ENCODE results near the gene ENKUR.

Gene ENKUR, protein sequence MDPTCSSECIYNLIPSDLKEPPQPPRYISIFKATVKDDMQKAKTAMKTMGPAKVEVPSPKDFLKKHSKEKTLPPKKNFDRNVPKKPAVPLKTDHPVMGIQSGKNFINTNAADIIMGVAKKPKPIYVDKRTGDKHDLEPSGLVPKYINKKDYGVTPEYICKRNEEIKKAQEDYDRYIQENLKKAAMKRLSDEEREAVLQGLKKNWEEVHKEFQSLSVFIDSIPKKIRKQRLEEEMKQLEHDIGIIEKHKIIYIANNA

DNA sequence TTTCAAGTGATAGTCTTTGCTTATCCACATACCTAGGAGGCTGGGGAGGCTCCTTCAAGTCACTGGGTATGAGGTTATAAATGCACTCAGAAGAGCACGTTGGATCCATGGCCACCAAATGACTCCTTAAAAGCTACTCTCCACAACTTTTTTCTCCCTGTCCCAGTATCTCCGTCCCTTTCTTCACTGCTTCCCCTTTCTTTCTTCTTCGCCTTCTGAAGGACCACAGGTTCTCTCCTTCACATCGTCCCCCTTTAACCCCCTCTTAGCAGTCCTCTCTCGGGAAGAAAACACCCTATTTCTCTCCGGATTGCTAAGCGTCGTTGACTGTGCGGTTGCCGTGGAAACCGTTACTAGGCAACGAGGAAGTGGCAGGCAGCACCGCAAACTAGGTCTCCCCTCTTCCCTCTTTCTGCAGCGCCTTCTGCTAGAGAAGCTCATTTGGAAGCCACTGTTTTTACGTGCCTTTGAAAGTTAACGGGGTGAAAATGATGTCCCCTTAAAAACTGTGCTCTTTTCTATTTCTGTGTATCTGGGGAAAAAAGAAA lies at the start of gene ENKUR:
ENKUR (minus strand) TSS at position 331 of the 548 bp plus-strand sequence; CDS start at position 109, 222 bp downstream.
- Histone ChIP-seq H3K4me3 (ENCODE audit: low read depth in 1 of 2, low read length in 2 of 2) (peak within 1 kb of the TSS; percentile 59 to 68), H3K4me1 (ENCODE audit: insufficient read depth, low read length) (peaks cover 9% of the 10 kb centered on the region), H3K36me3 (ENCODE audit: insufficient read depth, low read length) (no peaks in the 10 kb centered on the region), H3K9ac (ENCODE audit: low read length) (peak within 1 kb of the TSS; percentile 31), H3K27me3 (ENCODE audit: control insufficient read depth in 1 of 2, insufficient read depth in 2 of 2, low read length in 2 of 2) (no peaks in the 10 kb centered on the region), H3K27ac (ENCODE audit: low read depth, low read length) (peak within 1 kb of the TSS; percentile 84), H3K9me3 (ENCODE audit: low read length) (no peaks in the 10 kb centered on the region)

DNA sequence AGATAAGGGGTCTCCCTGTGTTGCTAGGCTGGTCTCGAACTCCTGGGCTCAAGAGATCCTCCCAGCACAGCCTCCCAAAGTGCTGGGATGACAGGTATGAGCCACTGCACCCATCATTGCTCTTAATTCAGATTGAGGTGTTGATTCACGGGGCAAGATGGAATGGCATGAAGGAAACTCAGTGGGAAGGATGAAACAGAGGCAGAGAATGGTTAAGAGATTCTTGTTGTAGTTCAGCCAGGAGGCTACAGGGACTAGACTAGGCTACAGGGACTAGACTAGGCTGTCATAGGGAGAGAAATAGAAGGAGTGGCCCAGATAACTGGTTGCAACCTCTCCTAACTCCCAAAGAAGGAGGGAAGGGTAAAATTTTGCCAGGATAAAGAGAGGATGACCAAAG lies 48.4 kb upstream of the ENKUR start:
- no peaks in the 10 kb centered on the region for H3K4me1 ChIP-seq (ENCODE audit: insufficient read depth, low read length)
- H3K27me3 ChIP-seq (ENCODE audit: control insufficient read depth in 1 of 2, insufficient read depth in 2 of 2, low read length in 2 of 2): no peaks in the 10 kb centered on the region
- H3K4me3 ChIP-seq (ENCODE audit: low read depth in 1 of 2, low read length in 2 of 2): no peak overlapping the region
- no peaks in the 10 kb centered on the region for H3K9me3 ChIP-seq (ENCODE audit: low read length)
- H3K27ac ChIP-seq (ENCODE audit: low read depth, low read length): no peak overlapping the region
- no peak overlapping the region for H3K9ac ChIP-seq (ENCODE audit: low read length)
- no peaks in the 10 kb centered on the region for H3K36me3 ChIP-seq (ENCODE audit: insufficient read depth, low read length)

DNA sequence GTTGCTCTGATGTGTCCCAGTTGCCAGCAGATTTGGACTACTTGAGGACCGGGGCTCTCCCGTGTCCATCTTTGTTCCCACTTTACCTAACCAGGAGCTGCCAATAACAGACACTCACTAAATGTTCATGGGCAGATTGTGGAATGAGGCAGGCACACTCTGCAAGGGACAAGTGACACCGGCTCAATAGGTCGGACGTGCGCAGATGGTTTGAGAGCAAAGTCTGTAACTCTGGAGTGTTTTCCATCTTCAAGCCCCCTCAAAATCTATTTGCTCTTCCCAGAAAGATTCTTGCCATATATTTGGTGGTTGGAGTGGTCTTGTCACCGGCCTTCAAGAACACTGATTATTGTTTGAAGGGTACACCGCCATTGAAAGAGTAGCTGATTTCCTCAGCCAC lies 47.7 kb upstream of the ENKUR start:
- Histone ChIP-seq H3K27ac (ENCODE audit: low read depth, low read length) (no peak overlapping the region), H3K4me3 (ENCODE audit: low read depth in 1 of 2, low read length in 2 of 2) (no peak overlapping the region), H3K9me3 (ENCODE audit: low read length) (no peaks in the 10 kb centered on the region), H3K4me1 (ENCODE audit: insufficient read depth, low read length) (no peaks in the 10 kb centered on the region), H3K9ac (ENCODE audit: low read length) (no peak overlapping the region), H3K36me3 (ENCODE audit: insufficient read depth, low read length) (no peaks in the 10 kb centered on the region), H3K27me3 (ENCODE audit: control insufficient read depth in 1 of 2, insufficient read depth in 2 of 2, low read length in 2 of 2) (no peaks in the 10 kb centered on the region)

DNA sequence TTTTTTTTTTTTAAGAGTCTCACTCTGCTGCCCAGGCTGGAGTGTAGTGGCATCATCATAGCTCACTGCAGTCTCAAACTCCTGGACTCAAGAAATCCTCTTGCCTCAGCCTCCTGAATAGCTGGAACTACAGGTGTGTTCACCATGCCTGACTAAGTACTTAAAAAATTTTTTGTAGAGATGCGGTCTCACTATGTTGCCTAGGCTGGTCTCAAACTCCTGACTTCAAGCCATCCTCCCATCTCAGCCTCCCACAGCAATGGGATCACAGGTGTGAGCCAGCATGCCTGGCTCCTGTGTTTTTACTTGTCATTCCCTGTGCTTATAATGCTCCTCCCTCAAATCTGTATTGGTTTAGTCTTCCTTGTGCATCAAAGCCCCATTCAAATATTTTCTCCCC lies 47.2 kb upstream of the ENKUR start:
- no peaks in the 10 kb centered on the region for H3K36me3 ChIP-seq (ENCODE audit: insufficient read depth, low read length)
- no peak overlapping the region for H3K9ac ChIP-seq (ENCODE audit: low read length)
- no peak overlapping the region for H3K27ac ChIP-seq (ENCODE audit: low read depth, low read length)

GRCh38 chr10:25061711-25062449 lies 45.9 kb upstream of the ENKUR start:
- no peaks in the 10 kb centered on the region for H3K9me3 ChIP-seq (ENCODE audit: low read length)
- H3K36me3 ChIP-seq (ENCODE audit: insufficient read depth, low read length): no peaks in the 10 kb centered on the region
- H3K4me1 ChIP-seq (ENCODE audit: insufficient read depth, low read length): no peaks in the 10 kb centered on the region
- H3K27ac ChIP-seq (ENCODE audit: low read depth, low read length): no peak overlapping the region
- no peaks in the 10 kb centered on the region for H3K27me3 ChIP-seq (ENCODE audit: control insufficient read depth in 1 of 2, insufficient read depth in 2 of 2, low read length in 2 of 2)
- no peak overlapping the region for H3K9ac ChIP-seq (ENCODE audit: low read length)
- H3K4me3 ChIP-seq (ENCODE audit: low read depth in 1 of 2, low read length in 2 of 2): no peak overlapping the region

More for the DNA sequence above, 47.2 kb upstream of the ENKUR start:
- Histone ChIP-seq H3K4me3 (ENCODE audit: low read depth in 1 of 2, low read length in 2 of 2) (no peak overlapping the region), H3K4me1 (ENCODE audit: insufficient read depth, low read length) (no peaks in the 10 kb centered on the region), H3K27me3 (ENCODE audit: control insufficient read depth in 1 of 2, insufficient read depth in 2 of 2, low read length in 2 of 2) (no peaks in the 10 kb centered on the region), H3K9me3 (ENCODE audit: low read length) (no peaks in the 10 kb centered on the region)

- Histone ChIP-seq H3K4me3 (ENCODE audit: low read depth in 1 of 2, low read length in 2 of 2) (no peak overlapping the region), H3K27ac (ENCODE audit: low read depth, low read length) (no peak overlapping the region), H3K9ac (ENCODE audit: low read length) (no peak overlapping the region), H3K4me1 (ENCODE audit: insufficient read depth, low read length) (no peaks in the 10 kb centered on the region), H3K27me3 (ENCODE audit: control insufficient read depth in 1 of 2, insufficient read depth in 2 of 2, low read length in 2 of 2) (no peaks in the 10 kb centered on the region), H3K9me3 (ENCODE audit: low read length) (no peaks in the 10 kb centered on the region), H3K36me3 (ENCODE audit: insufficient read depth, low read length) (no peaks in the 10 kb centered on the region)
Measured at GRCh38 chr10:25061125-25061524, 45.2 kb upstream of the ENKUR start.

- Histone ChIP-seq H3K27ac (ENCODE audit: low read depth, low read length) (no peak overlapping the region), H3K9ac (ENCODE audit: low read length) (no peak overlapping the region)
Measured at GRCh38 chr10:25059990-25060389, 44.0 kb upstream of the ENKUR start.

GRCh38 chr10:25057886-25058285 lies 41.9 kb upstream of the ENKUR start:
- no peaks in the 10 kb centered on the region for H3K27me3 ChIP-seq (ENCODE audit: control insufficient read depth in 1 of 2, insufficient read depth in 2 of 2, low read length in 2 of 2)
- no peak overlapping the region for H3K27ac ChIP-seq (ENCODE audit: low read depth, low read length)
- H3K36me3 ChIP-seq (ENCODE audit: insufficient read depth, low read length): no peaks in the 10 kb centered on the region
- H3K9me3 ChIP-seq (ENCODE audit: low read length): no peaks in the 10 kb centered on the region
- H3K4me1 ChIP-seq (ENCODE audit: insufficient read depth, low read length): no peaks in the 10 kb centered on the region
- no peak overlapping the region for H3K4me3 ChIP-seq (ENCODE audit: low read depth in 1 of 2, low read length in 2 of 2)
- no peak overlapping the region for H3K9ac ChIP-seq (ENCODE audit: low read length)

More at GRCh38 chr10:25059990-25060389, 44.0 kb upstream of the ENKUR start:
- H3K4me1 ChIP-seq (ENCODE audit: insufficient read depth, low read length): no peaks in the 10 kb centered on the region
- H3K36me3 ChIP-seq (ENCODE audit: insufficient read depth, low read length): no peaks in the 10 kb centered on the region
- no peak overlapping the region for H3K4me3 ChIP-seq (ENCODE audit: low read depth in 1 of 2, low read length in 2 of 2)
- H3K27me3 ChIP-seq (ENCODE audit: control insufficient read depth in 1 of 2, insufficient read depth in 2 of 2, low read length in 2 of 2): no peaks in the 10 kb centered on the region
- H3K9me3 ChIP-seq (ENCODE audit: low read length): no peaks in the 10 kb centered on the region

GRCh38 chr10:25056726-25057125 lies 40.8 kb upstream of the ENKUR start:
- Histone ChIP-seq H3K4me1 (ENCODE audit: insufficient read depth, low read length) (no peaks in the 10 kb centered on the region), H3K27ac (ENCODE audit: low read depth, low read length) (no peak overlapping the region), H3K4me3 (ENCODE audit: low read depth in 1 of 2, low read length in 2 of 2) (no peak overlapping the region), H3K9ac (ENCODE audit: low read length) (no peak overlapping the region), H3K36me3 (ENCODE audit: insufficient read depth, low read length) (no peaks in the 10 kb centered on the region), H3K9me3 (ENCODE audit: low read length) (no peaks in the 10 kb centered on the region), H3K27me3 (ENCODE audit: control insufficient read depth in 1 of 2, insufficient read depth in 2 of 2, low read length in 2 of 2) (no peaks in the 10 kb centered on the region)

DNA sequence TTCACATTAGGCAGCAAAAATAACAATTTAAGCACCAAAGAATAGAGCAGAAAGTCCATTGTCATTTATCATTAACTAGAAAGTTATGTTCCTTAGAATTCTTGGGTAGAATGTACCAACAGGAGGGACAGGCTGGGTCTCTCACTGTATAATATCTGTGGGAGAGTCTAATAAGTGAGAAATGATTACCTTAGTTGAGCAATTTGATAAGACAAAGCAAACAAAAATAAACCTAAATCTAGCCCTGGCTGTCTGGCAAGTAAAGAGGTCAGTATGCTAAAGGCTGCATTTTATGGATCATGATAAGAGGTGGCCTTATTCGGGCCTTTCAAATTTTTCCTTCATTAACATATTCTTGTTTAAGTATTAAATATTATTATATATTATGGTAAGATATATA lies 36.1 kb upstream of the ENKUR start:
- no peaks in the 10 kb centered on the region for H3K4me1 ChIP-seq (ENCODE audit: insufficient read depth, low read length)
- H3K36me3 ChIP-seq (ENCODE audit: insufficient read depth, low read length): no peaks in the 10 kb centered on the region
- no peak overlapping the region for H3K27ac ChIP-seq (ENCODE audit: low read depth, low read length)
- H3K27me3 ChIP-seq (ENCODE audit: control insufficient read depth in 1 of 2, insufficient read depth in 2 of 2, low read length in 2 of 2): no peaks in the 10 kb centered on the region
- no peak overlapping the region for H3K4me3 ChIP-seq (ENCODE audit: low read depth in 1 of 2, low read length in 2 of 2)
- H3K9ac ChIP-seq (ENCODE audit: low read length): no peak overlapping the region
- no peaks in the 10 kb centered on the region for H3K9me3 ChIP-seq (ENCODE audit: low read length)

- H3K27me3 ChIP-seq (ENCODE audit: control insufficient read depth in 1 of 2, insufficient read depth in 2 of 2, low read length in 2 of 2): no peaks in the 10 kb centered on the region
- H3K9ac ChIP-seq (ENCODE audit: low read length): no peak overlapping the region
- H3K4me3 ChIP-seq (ENCODE audit: low read depth in 1 of 2, low read length in 2 of 2): no peak overlapping the region
- no peak overlapping the region for H3K27ac ChIP-seq (ENCODE audit: low read depth, low read length)
- H3K9me3 ChIP-seq (ENCODE audit: low read length): no peaks in the 10 kb centered on the region
- H3K36me3 ChIP-seq (ENCODE audit: insufficient read depth, low read length): no peaks in the 10 kb centered on the region
- H3K4me1 ChIP-seq (ENCODE audit: insufficient read depth, low read length): no peaks in the 10 kb centered on the region
Measured at GRCh38 chr10:25050402-25050801, 34.4 kb upstream of the ENKUR start.
